HCT116 (cell line): Measurements from ENCODE around the gene ZNF783. TPM values are rescaled to one million over a fixed set of nuclear protein-coding genes. Genes with fewer than 3 reads are reported as not detected.

Experiments used
- ATAC-seq: fragments of 200-7000 bp; cut with Tn5 transposase; 2 replicates; pipeline ENCODE4 v1.9.1; 2020; ENCODE audit warnings: mild to moderate bottlenecking, moderate library complexity
- BruUV-seq: library from RNA; stranded (reverse); fragments of 400-500 nt; replicated peaks from 2 replicates; lab custom pipeline; 2021; lab: Mats Ljungman, UMichigan
- CTCF ChIA-PET: fragments of 300-600 bp; sonication (Branson Sonifier 250); formaldehyde crosslinking; loops from one replicate; lab custom pipeline; 2021; ENCODE audit warnings: antibody characterized with exemption; lab: Charles Lee
- POLR2A ChIA-PET: fragments of 300-600, 350-600 bp; sonication (Branson Sonifier 250); formaldehyde crosslinking; loops from one replicate; lab custom pipeline; 2021; ENCODE audit warnings: antibody characterized with exemption; lab: Charles Lee
- RAD21 ChIA-PET, 2 experiments: fragments of 300-600 bp; sonication (Branson Sonifier 250); formaldehyde crosslinking; loops; one replicate each; lab custom pipeline; 2023; ENCODE audit warnings: low total read pairs in 2 of 2; ENCODE audit not compliant: uncharacterized antibody in 2 of 2, unreplicated experiment in 2 of 2, low non-redundant PET in 1 of 2; lab: Charles Lee
- DNase-seq: peaks from one replicate; pipeline ENCODE4 v3.0.0-alpha.2; 2010; ENCODE audit warnings: low read depth, low spot score
- H2AFZ ChIP-seq: fragments of 200-600 bp; shearing (Covaris generic), sonication (generic); 2 replicates; pipeline ENCODE4 v1.6.1; 2017; ENCODE audit warnings: low read depth, mixed run types, mixed read lengths, antibody characterized with exemption, low read length; ENCODE audit not compliant: poor library complexity, severe bottlenecking
- H3K27ac ChIP-seq: 2 replicates; pipeline ENCODE4 v1.5.1; 2012; ENCODE audit warnings: low read depth, low read length
- H3K27me3 ChIP-seq: fragments of 200-600 bp; sonication (generic); 2 replicates; pipeline ENCODE4 v1.6.1; 2016; ENCODE audit warnings: mixed run types, low read length, mixed read lengths; ENCODE audit not compliant: insufficient read depth
- H3K36me3 ChIP-seq, 2 experiments: fragments of 200-500 bp in 1 of 2; fragments of 200-600 bp in 1 of 2; sonication (Bioruptor generic) in 1 of 2; sonication (generic) in 1 of 2; 2 replicates each; pipeline versions ENCODE4 v1.5.1 to v1.6.1; 2014 to 2016; ENCODE audit warnings: low read length in 2 of 2, inconsistent platforms in 1 of 2, mixed read lengths in 1 of 2, mixed run types in 1 of 2; ENCODE audit not compliant: insufficient read depth in 2 of 2, control insufficient read depth in 1 of 2
- H3K4me1 ChIP-seq, 2 experiments: fragments of 200-600 bp in 1 of 2; sonication (generic) in 1 of 2; 2 replicates each; pipeline versions ENCODE4 v1.5.1 to v1.6.1; 2012 to 2017; ENCODE audit warnings: low read length in 2 of 2, inconsistent platforms in 1 of 2, mild to moderate bottlenecking in 1 of 2, mixed read lengths in 1 of 2, mixed run types in 1 of 2, moderate library complexity in 1 of 2; ENCODE audit not compliant: insufficient read depth in 2 of 2, control insufficient read depth in 1 of 2
- H3K4me2 ChIP-seq: fragments of 200-600 bp; sonication (generic); 2 replicates; pipeline ENCODE4 v1.6.1; 2017; ENCODE audit warnings: mixed run types, low read length, mixed read lengths
- H3K4me3 ChIP-seq, 2 experiments: fragments of 200-600 bp in 1 of 2; sonication (generic) in 1 of 2; replicated peaks in 1 of 2; 2 replicates each; pipeline ENCODE4 v1.5.1; 2011 to 2016; ENCODE audit warnings: low read length in 2 of 2, control low read depth in 1 of 2, low read depth in 1 of 2, mild to moderate bottlenecking in 1 of 2, mixed read lengths in 1 of 2, mixed run types in 1 of 2
- H3K79me2 ChIP-seq: fragments of 200-600 bp; sonication (generic); 2 replicates; pipeline ENCODE4 v1.6.1; 2017; ENCODE audit warnings: mild to moderate bottlenecking, mixed run types, low read length, moderate library complexity, mixed read lengths; ENCODE audit not compliant: insufficient read depth
- H3K9ac ChIP-seq: fragments of 200-600 bp; sonication (generic); 2 replicates; pipeline ENCODE4 v1.6.1; 2016; ENCODE audit warnings: low read length, mixed read lengths
- H3K9me2 ChIP-seq: fragments of 200-600 bp; sonication (generic), shearing (Covaris generic); 2 replicates; pipeline ENCODE4 v1.6.1; 2017; ENCODE audit warnings: mixed run types, mild to moderate bottlenecking, moderate library complexity; ENCODE audit not compliant: insufficient read depth
- H3K9me3 ChIP-seq, 2 experiments: fragments of 200-500 bp in 1 of 2; fragments of 200-600 bp in 1 of 2; sonication (Bioruptor generic) in 1 of 2; sonication (generic) in 1 of 2; 2 replicates each; pipeline ENCODE4 v1.6.1; 2014 to 2017; ENCODE audit warnings: low read length in 2 of 2, mixed read lengths in 2 of 2, inconsistent platforms in 1 of 2, low read depth in 1 of 2, mild to moderate bottlenecking in 1 of 2, mixed run types in 1 of 2, moderate library complexity in 1 of 2; ENCODE audit not compliant: control insufficient read depth in 1 of 2, insufficient read depth in 1 of 2
- H4K20me1 ChIP-seq: fragments of 200-600 bp; sonication (generic), shearing (Covaris generic); 2 replicates; pipeline ENCODE4 v1.6.1; 2017; ENCODE audit warnings: mixed run types, mild to moderate bottlenecking, moderate library complexity; ENCODE audit not compliant: insufficient read depth
- CTCF ChIP-seq, 3 experiments: fragments of 200-600 bp in 1 of 3; sonication (generic) in 1 of 3; IDR thresholded peaks in 2 of 3; conservative IDR thresholded peaks in 1 of 3; 2 replicates each; pipeline ENCODE4 v1.5.1; 2012 to 2017; ENCODE audit warnings: low read depth in 2 of 3, low read length in 2 of 3, antibody characterized with exemption in 1 of 3, borderline replicate concordance in 1 of 3, control low read depth in 1 of 3, mild to moderate bottlenecking in 1 of 3, mixed read lengths in 1 of 3, mixed run types in 1 of 3, moderate library complexity in 1 of 3; ENCODE audit not compliant: insufficient read depth in 1 of 3
- EGR1 ChIP-seq: IDR thresholded peaks from 2 replicates; pipeline ENCODE4 v1.6.1; 2012; ENCODE audit warnings: low read depth
- EZH2 ChIP-seq: fragments of 200-600 bp; sonication (generic); IDR thresholded peaks from 2 replicates; pipeline ENCODE4 v1.6.1; 2017; ENCODE audit warnings: antibody characterized with exemption, mixed run types
- POLR2A ChIP-seq: IDR thresholded peaks from 2 replicates; pipeline ENCODE4 v1.7.0; 2011; ENCODE audit warnings: borderline replicate concordance; ENCODE audit not compliant: insufficient read depth, insufficient read length; ENCODE audit errors: extremely low read depth
- POLR2AphosphoS5 ChIP-seq: IDR thresholded peaks from 2 replicates; pipeline ENCODE4 v1.6.1; 2011; ENCODE audit warnings: mild to moderate bottlenecking, low read depth, low read length, moderate library complexity
- SRF ChIP-seq: IDR thresholded peaks from 2 replicates; pipeline ENCODE4 v1.6.1; 2012; ENCODE audit warnings: low read depth
- ZFX ChIP-seq: fragments of 450-650 bp; IDR thresholded peaks from 2 replicates; pipeline ENCODE4 v1.6.1; 2017
- intact Hi-C: fragments of 100-400 bp; cut with micrococcal nuclease; formaldehyde crosslinking; loops from 2 replicates; pipeline ENCODE4 v1.10.0; 2022
- total RNA-seq: library from RNA; stranded (reverse); gene quantifications from one replicate; pipeline ENCODE4 v1.2.1, GENCODE V29; 2021; ENCODE audit not compliant: unreplicated experiment
- TF ChIP-seq, protein P1 (sequence below): IDR thresholded peaks from 2 replicates; pipeline ENCODE4 v1.6.1; 2012
- TF ChIP-seq, protein P2 (sequence below): IDR thresholded peaks from 2 replicates; pipeline ENCODE4 v1.6.1; 2012

The ZNF783 gene
- total RNA-seq, 1 experiment from 2014 or later: 12.5 TPM

DNA sequence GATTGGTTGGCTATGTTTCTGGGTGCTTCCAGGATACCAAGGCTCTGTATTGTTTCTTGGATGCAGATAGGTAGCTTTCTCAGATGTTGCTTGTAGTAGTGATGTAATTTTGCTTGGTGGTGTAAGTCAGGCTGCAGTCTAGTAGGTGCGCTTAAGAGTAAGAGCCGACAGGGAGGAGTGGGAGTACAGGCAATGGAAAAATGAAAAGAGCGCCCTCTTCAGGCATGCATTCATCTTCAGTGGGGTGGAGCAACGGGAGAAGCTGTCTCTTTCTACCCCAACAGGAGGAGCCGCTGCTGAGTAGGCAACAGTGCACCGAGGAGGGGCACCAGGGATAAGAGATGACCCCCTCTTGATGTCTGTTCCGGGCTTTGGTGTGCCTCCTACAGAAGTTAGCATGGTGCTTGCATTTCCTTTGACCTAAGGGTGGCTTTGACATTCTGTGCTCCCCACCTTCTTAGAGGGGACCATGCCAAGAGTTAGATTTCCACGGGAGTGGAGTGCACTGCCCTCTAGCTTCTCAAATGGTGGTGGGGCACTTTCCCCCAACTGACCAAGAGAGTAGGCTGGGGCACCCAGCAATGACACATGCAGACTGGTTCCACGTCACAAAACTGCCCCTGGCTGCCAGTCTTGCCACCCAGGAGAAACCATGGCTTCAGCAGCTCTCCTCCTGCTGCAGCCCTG lies 56.1 kb downstream of the ZNF783 start:
- no TSS peak for BruUV-seq
- no peaks in the 10 kb centered on the region for H3K36me3 ChIP-seq
- no peaks in the 10 kb centered on the region for H3K27me3 ChIP-seq
- H2AFZ ChIP-seq: no peak overlapping the region
- no peak overlapping the region for H3K27ac ChIP-seq
- peak; percentile 26 to 84 (median 45); a peak in 4 of 6 replicates for TF ChIP-seq CTCF (IDR thresholded peaks at IDR 0.05 in 2 of 3, conservative IDR thresholded peaks at IDR 0.05 in 1 of 3; ENCODE audit: borderline replicate concordance in 1 of 3, insufficient read depth in 1 of 3, low read depth in 2 of 3, low read length in 2 of 3)
- TF ChIP-seq, protein P1, sequence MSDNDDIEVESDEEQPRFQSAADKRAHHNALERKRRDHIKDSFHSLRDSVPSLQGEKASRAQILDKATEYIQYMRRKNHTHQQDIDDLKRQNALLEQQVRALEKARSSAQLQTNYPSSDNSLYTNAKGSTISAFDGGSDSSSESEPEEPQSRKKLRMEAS: no peak
- TF ChIP-seq, all 23 proteins: peak for 1
- CTCF ChIA-PET: interaction anchor here (1.0 kb wide), 1 partner anchor 13 kb away, joined by 3 read pairs; no protein-coding TSS in a partner anchor
- ATAC-seq (peak; percentile 82), DNase-seq (no peak)
- Histone ChIP-seq H3K4me3 (no peak overlapping the region), H4K20me1 (no peaks in the 10 kb centered on the region), H3K9ac (no peak overlapping the region), H3K9me3 (no peaks in the 10 kb centered on the region), H3K9me2 (no peaks in the 10 kb centered on the region), H3K79me2 (no peaks in the 10 kb centered on the region), H3K4me1 (no peaks in the 10 kb centered on the region), H3K4me2 (no peak overlapping the region)
- POLR2A ChIA-PET: no interaction called here
- intact Hi-C loops: no loop called here
- RAD21 ChIA-PET: no interaction called here

DNA sequence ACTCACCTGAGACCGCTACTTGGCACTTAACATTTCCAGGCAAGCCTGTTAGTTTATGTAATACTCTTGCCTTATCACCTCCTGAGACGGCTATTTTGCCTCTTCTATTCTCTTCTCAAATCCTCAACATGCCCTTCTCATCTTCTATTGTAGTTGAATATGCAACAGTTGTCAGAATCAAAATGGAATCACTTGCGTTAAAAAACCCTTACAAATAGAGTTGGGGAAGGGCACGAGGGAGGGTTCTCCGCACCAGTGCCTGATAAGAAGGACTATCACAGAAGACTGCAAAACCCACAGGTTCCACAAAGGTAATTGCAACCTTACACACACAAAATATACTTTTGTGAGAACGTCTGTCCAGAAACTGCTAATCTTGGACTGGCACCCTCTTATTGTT lies 57.4 kb downstream of the ZNF783 start:
- ChIA-PET CTCF (no interaction called here), RAD21 (no interaction called here), POLR2A (no interaction called here)
- H3K36me3 ChIP-seq: no peaks in the 10 kb centered on the region
- no peak overlapping the region for H3K4me3 ChIP-seq
- H3K9me2 ChIP-seq: no peaks in the 10 kb centered on the region
- H3K27me3 ChIP-seq: no peaks in the 10 kb centered on the region
- no peaks in the 10 kb centered on the region for H4K20me1 ChIP-seq
- H3K79me2 ChIP-seq: no peaks in the 10 kb centered on the region
- H3K4me2 ChIP-seq: no peak overlapping the region
- intact Hi-C loops: no loop called here
- no TSS peak for BruUV-seq
- no peak for DNase-seq
- ATAC-seq: no peak
- no peak overlapping the region for H3K9ac ChIP-seq
- TF ChIP-seq EZH2 (no peak), CTCF (IDR thresholded peaks at IDR 0.05 in 2 of 3, conservative IDR thresholded peaks at IDR 0.05 in 1 of 3; ENCODE audit: borderline replicate concordance in 1 of 3, insufficient read depth in 1 of 3, low read depth in 2 of 3, low read length in 2 of 3) (no peak), ZFX (no peak), SRF (no peak), POLR2AphosphoS5 (no peak), EGR1 (no peak), POLR2A (no peak)
- TF ChIP-seq, protein P2, sequence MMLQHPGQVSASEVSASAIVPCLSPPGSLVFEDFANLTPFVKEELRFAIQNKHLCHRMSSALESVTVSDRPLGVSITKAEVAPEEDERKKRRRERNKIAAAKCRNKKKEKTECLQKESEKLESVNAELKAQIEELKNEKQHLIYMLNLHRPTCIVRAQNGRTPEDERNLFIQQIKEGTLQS: no peak
- H3K9me3 ChIP-seq: no peaks in the 10 kb centered on the region
- no peak overlapping the region for H2AFZ ChIP-seq
- H3K27ac ChIP-seq: no peak overlapping the region
- H3K4me1 ChIP-seq: no peaks in the 10 kb centered on the region
